Sigmoid colon (tissue), 7 donors: ENCODE data around the gene PHTF2. TPM values are rescaled to one million over a fixed set of nuclear protein-coding genes. Genes with fewer than 3 reads are reported as not detected.
A peak's percentile ranks its signal among the peaks of the same experiment; 100 is the strongest.

Experiments used
- DNase-seq: peaks from one replicate; pipeline ENCODE4 v3.0.0-alpha.2; 2019
- H3K27ac ChIP-seq, 4 donors: fragments of 200-600 bp; sonication (generic); one replicate each; pipeline ENCODE4 v1.5.1; 2016 to 2019; ENCODE audit warnings: mild to moderate bottlenecking in 1 of 4
- H3K27me3 ChIP-seq, 3 donors: fragments of 200-600 bp; sonication (generic); one replicate each; pipeline ENCODE4 v1.5.1; 2019; ENCODE audit warnings: mild to moderate bottlenecking in 1 of 3
- H3K36me3 ChIP-seq, 4 donors: fragments of 200-600 bp; sonication (generic); one replicate each; pipeline ENCODE4 v1.5.1; 2016 to 2019
- H3K4me1 ChIP-seq, 4 donors: fragments of 200-600 bp; sonication (generic); one replicate each; pipeline ENCODE4 v1.5.1; 2017 to 2019
- H3K4me3 ChIP-seq, 4 donors: fragments of 200-600 bp; sonication (generic); one replicate each; pipeline ENCODE4 v1.5.1; 2017 to 2019; ENCODE audit warnings: mild to moderate bottlenecking in 2 of 4, moderate library complexity in 1 of 4
- H3K9me3 ChIP-seq, 4 donors: fragments of 200-600 bp in 3 of 4; sonication (generic) in 3 of 4; one replicate each; pipeline versions ENCODE4 v1.5.1 to v1.6.1; 2013 to 2019
- EP300 ChIP-seq, 4 donors: sonication (generic); formaldehyde crosslinking; IDR thresholded peaks; one replicate each; pipeline ENCODE4 v1.6.1; 2017; ENCODE audit warnings: antibody characterized with exemption in 4 of 4
- POLR2A ChIP-seq, 2 donors: fragments of 450-650 bp; IDR thresholded peaks; one replicate each; pipeline ENCODE4 v1.6.1; 2016; ENCODE audit warnings: antibody characterized with exemption in 2 of 2, mild to moderate bottlenecking in 2 of 2, moderate library complexity in 2 of 2
- POLR2AphosphoS5 ChIP-seq, 4 donors: sonication (generic); formaldehyde crosslinking; IDR thresholded peaks; one replicate each; pipeline ENCODE4 v1.6.1; 2017; ENCODE audit warnings: antibody characterized with exemption in 4 of 4
- WGBS, 2 donors: extraction: QIAGEN DNeasy Blood & Tissue Kit; methylation state at CpG; one replicate each; pipeline ENCODE4 v1.1.7; 2013; 5-methylcytosine and 5-hydroxymethylcytosine counted together
- intact Hi-C: fragments of 100-400 bp; cut with DNase I; formaldehyde crosslinking; loops from one replicate; pipeline ENCODE4 v1.15.1; 2023
- polyA plus RNA-seq, 3 donors: library from polyadenylated mRNA; stranded (reverse); fragments of 200-250 nt; gene quantifications; one replicate each; pipeline ENCODE4 v1.2.3, GENCODE V29; 2013
- total RNA-seq, 4 donors: library from RNA; depleted of rRNA; stranded (reverse); fragments of >200 nt; gene quantifications; one replicate each; pipeline ENCODE4 v1.1.0, GENCODE V29; 2016
- TF ChIP-seq, protein P1 (sequence below), 4 experiments: fragments of 450-650 bp in 3 of 4; fragments of 200-600 bp in 1 of 4; IDR thresholded peaks; one replicate each; pipeline ENCODE4 v1.5.1; 2016 to 2019; ENCODE audit warnings: antibody characterized with exemption in 4 of 4, mild to moderate bottlenecking in 3 of 4, moderate library complexity in 2 of 4
- donor health status: healthy with polysubstance abuse.
- donor health status: Bipolar disorder and iron deficiency.
- donor health status: healthy.

The PHTF2 gene
- total and polyA plus RNA-seq, 7 donors: 2.3 to 19.3 (median 17.4) TPM

DNA sequence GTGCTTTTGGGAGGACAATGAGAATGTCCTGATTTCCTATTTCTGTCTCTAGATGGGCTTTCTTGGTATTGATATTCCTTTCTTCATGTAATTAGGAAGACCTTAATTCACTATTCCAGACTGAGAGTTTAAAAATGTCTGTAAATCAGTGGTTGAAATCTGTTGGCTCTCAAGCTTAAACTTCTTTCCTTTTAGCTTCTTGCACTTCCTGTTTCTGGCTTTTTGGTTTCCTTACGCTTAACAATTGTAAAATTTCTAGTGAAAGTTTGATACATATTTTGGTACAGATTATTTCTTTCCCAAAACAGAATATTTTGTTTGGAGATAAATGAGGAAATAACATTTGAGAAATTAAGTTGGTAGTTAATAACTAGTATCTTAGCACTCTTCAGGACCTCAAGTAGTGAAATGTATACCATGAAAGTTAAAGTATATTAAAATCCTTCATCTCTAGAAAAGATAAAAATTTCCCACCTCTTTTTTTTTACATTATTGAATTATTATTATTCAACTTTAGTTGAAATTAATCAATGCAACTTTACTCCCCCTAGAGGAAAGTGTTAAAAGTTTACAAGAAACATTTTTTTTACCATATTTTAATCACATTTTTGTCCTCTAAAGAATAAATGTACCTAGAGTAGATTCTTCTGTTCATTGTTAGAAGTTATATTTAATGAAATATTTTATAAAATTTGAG is 137.2 kb downstream of the PHTF2 start:
- no peak overlapping the region for H3K4me3 ChIP-seq
- H3K4me1 ChIP-seq: no peaks in the 10 kb centered on the region
- H3K27me3 ChIP-seq: no peaks in the 10 kb centered on the region
- 44 to 81% methylated on average over 1 of the region's 1 CpG for WGBS, 2 donors
- TF ChIP-seq, protein P1, sequence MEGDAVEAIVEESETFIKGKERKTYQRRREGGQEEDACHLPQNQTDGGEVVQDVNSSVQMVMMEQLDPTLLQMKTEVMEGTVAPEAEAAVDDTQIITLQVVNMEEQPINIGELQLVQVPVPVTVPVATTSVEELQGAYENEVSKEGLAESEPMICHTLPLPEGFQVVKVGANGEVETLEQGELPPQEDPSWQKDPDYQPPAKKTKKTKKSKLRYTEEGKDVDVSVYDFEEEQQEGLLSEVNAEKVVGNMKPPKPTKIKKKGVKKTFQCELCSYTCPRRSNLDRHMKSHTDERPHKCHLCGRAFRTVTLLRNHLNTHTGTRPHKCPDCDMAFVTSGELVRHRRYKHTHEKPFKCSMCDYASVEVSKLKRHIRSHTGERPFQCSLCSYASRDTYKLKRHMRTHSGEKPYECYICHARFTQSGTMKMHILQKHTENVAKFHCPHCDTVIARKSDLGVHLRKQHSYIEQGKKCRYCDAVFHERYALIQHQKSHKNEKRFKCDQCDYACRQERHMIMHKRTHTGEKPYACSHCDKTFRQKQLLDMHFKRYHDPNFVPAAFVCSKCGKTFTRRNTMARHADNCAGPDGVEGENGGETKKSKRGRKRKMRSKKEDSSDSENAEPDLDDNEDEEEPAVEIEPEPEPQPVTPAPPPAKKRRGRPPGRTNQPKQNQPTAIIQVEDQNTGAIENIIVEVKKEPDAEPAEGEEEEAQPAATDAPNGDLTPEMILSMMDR (IDR thresholded peaks at IDR 0.05): no peak
- TF ChIP-seq POLR2AphosphoS5 (IDR thresholded peaks at IDR 0.05) (no peak), EP300 (IDR thresholded peaks at IDR 0.05) (no peak)
- intact Hi-C loops: no loop called here
- DNase-seq: no peak
- no peaks in the 10 kb centered on the region for H3K9me3 ChIP-seq
- no peak overlapping the region for H3K27ac ChIP-seq
- H3K36me3 ChIP-seq: peaks cover 0 to 4% (median 0%) of the 10 kb centered on the region in 4 donors

DNA sequence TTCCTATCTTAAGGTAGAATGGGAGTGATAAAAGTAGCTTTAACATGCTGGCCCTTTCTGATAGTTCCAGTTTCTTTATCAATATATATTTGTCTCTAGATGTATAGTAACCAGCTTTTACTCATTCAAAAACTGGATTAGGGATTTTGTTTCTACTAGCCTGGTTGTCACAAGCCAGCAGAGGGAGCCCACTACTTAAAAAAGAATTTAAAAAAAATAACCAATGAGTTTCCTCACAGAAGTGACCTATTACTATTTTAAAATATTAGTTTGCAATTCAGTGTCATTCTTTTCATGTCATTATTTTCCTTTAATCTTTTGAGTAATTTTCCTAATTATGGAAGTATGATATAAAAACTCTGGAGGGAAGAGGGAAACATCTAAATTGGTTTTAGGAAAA is 142.1 kb downstream of the PHTF2 start:
- intact Hi-C loops: no loop called here
- H3K9me3 ChIP-seq: no peaks in the 10 kb centered on the region
- no peaks in the 10 kb centered on the region for H3K4me1 ChIP-seq
- TF ChIP-seq POLR2AphosphoS5 (IDR thresholded peaks at IDR 0.05): no peak
- TF ChIP-seq, protein P1 (IDR thresholded peaks at IDR 0.05): peak in 2 of 4 experiments; percentile 20 to 45
- H3K4me3 ChIP-seq: no peak overlapping the region
- DNase-seq: no peak
- H3K27ac ChIP-seq: no peak overlapping the region
- peaks cover 0 to 18% (median 2%) of the 10 kb centered on the region in 4 donors for H3K36me3 ChIP-seq
- H3K27me3 ChIP-seq: no peaks in the 10 kb centered on the region

DNA sequence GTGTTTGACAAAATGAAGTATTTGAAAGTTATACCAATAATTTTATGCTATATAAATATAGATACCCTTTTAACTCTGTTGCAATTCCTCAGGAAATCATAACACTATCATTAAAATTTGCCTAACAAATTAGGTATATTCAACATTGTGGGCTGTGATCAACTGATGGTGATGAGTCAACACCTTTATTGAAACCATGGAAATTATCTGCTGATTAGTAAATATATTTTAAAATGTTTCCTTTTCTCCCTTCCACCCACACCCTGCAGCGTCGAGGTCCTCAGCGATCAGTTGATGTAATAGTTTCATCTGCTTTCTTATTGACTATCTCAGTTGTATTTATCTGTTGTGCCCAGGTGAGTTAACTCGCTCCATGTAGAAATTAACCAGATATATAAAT is 143.9 kb downstream of the PHTF2 start:
- DNase-seq: no peak
- no peaks in the 10 kb centered on the region for H3K9me3 ChIP-seq
- no peak overlapping the region for H3K27ac ChIP-seq
- no peaks in the 10 kb centered on the region for H3K27me3 ChIP-seq
- no peak overlapping the region for H3K4me3 ChIP-seq
- TF ChIP-seq POLR2A (IDR thresholded peaks at IDR 0.05): no peak
- TF ChIP-seq POLR2AphosphoS5 (IDR thresholded peaks at IDR 0.05): no peak
- TF ChIP-seq EP300 (IDR thresholded peaks at IDR 0.05): no peak
- TF ChIP-seq, protein P1 (IDR thresholded peaks at IDR 0.05): no peak
- intact Hi-C loops: no loop called here
- no peaks in the 10 kb centered on the region for H3K4me1 ChIP-seq
- peaks cover 0 to 18% (median 2%) of the 10 kb centered on the region in 4 donors for H3K36me3 ChIP-seq
- WGBS, 2 donors: 85 to 92% methylated on average over 4 of the region's 4 CpGs

DNA sequence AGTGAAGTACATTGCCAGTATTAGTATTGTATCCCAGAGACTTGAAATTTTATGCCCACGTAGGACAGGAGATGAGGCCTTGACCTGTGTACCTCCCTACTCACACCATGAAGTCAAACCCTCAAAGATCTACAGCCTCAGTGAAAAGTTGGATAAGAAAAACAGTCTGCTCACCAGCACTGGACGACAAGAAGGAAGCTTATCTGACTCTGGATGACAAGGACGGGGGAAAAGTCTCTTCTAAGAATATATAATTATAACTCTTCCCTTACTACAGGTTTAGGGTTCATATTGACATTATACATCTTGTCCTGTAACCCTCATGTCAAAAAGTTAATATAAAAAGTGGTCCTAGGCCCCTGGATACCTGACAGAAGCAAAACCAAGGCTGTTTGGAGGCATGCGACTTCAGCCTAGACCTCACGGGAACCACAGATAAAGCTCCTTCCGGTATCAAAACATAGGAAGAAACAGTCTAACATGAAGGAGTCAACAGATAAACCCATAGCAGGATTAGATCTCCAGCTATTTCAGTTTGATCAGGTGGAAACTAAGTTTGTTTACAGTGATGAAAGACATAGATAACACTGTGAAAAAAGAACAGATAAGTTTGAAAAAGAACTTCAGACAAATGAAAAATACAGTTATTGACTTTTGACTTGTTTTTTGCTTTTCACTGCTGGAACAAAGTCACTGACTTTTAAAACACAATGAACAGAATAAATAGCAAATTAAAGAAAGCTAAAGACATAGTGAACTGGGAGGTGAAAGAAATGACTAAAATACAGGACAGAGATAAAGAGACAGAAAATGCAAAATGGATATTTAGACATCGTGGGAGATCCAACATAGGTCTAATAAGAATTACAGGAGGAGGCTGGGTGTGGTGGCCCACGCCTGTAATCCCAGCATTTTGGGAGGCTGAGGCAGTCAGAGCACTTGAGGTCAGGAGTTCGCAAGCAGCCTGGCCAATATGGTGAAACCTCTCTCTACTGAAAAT is 145.9 kb downstream of the PHTF2 start:
- Histone ChIP-seq H3K9me3 (no peaks in the 10 kb centered on the region), H3K27ac (no peak overlapping the region), H3K36me3 (peaks cover 0 to 18% (median 2%) of the 10 kb centered on the region in 4 donors), H3K4me3 (no peak overlapping the region), H3K27me3 (no peaks in the 10 kb centered on the region), H3K4me1 (no peaks in the 10 kb centered on the region)
- WGBS, 2 donors: 89 to 94% methylated on average over 9 of the region's 9 CpGs
- no peak for TF ChIP-seq EP300 (IDR thresholded peaks at IDR 0.05)
- TF ChIP-seq POLR2AphosphoS5 (IDR thresholded peaks at IDR 0.05): no peak
- TF ChIP-seq POLR2A (IDR thresholded peaks at IDR 0.05): no peak
- TF ChIP-seq, protein P1 (IDR thresholded peaks at IDR 0.05): no peak
- no peak for DNase-seq
- intact Hi-C loops: no loop called here
